ENCODE measurements around the gene APOB.
"Not testable (repeated sequence)": the region's sequence is repeated elsewhere in the genome, so short reads cannot be mapped to it uniquely, and the experiment has no call there.

Gene APOB

GRCh38 chr2:21034156-21034971, 9.5 kb downstream of the APOB start:
- no peak for DNase-seq (ENCODE audit: low read depth)

- DNase-seq (ENCODE audit: low read depth) = no peak
These were observed 10.4 kb downstream of the APOB start for GRCh38 chr2:21033237-21034155.

- DNase-seq (ENCODE audit: low read depth) = no peak
These were observed 11.3 kb downstream of the APOB start for GRCh38 chr2:21032338-21033236.

GRCh38 chr2:21030983-21031968, 12.6 kb downstream of the APOB start:
- DNase-seq (ENCODE audit: low read depth) = no peak

- DNase-seq (ENCODE audit: low read depth) = no peak
These were observed 14.4 kb downstream of the APOB start for GRCh38 chr2:21029519-21029918.

GRCh38 chr2:21028951-21029350, 14.9 kb downstream of the APOB start:
- not testable (repeated sequence) for DNase-seq (ENCODE audit: low read depth)

GRCh38 chr2:21028021-21028947, 15.6 kb downstream of the APOB start:
- DNase-seq (ENCODE audit: low read depth) = no peak

- no peak for DNase-seq (ENCODE audit: low read depth)
These were observed 17.2 kb downstream of the APOB start for GRCh38 chr2:21026479-21027282.

GRCh38 chr2:21025690-21026478, 18.0 kb downstream of the APOB start:
- DNase-seq (ENCODE audit: low read depth) = no peak

GRCh38 chr2:21024722-21025389, 19.0 kb downstream of the APOB start:
- DNase-seq (ENCODE audit: low read depth) = no peak

- no peak for DNase-seq (ENCODE audit: low read depth)
These were observed 19.7 kb downstream of the APOB start for GRCh38 chr2:21024198-21024597.

GRCh38 chr2:21023419-21024181, 20.3 kb downstream of the APOB start:
- DNase-seq (ENCODE audit: low read depth) = no peak

GRCh38 chr2:21022792-21023367, 21.0 kb downstream of the APOB start:
- DNase-seq (ENCODE audit: low read depth) = no peak

GRCh38 chr2:21021430-21021829, 22.4 kb downstream of the APOB start:
- no peak for DNase-seq (ENCODE audit: low read depth)

GRCh38 chr2:21020668-21021288, 23.1 kb downstream of the APOB start:
- no peak for DNase-seq (ENCODE audit: low read depth)
